GM12865 (cell line): Measurements from ENCODE around the gene ZNF519.

Source experiments
- DNase-seq: peaks from one replicate; pipeline ENCODE4 v3.0.0; 2010; ENCODE audit warnings: low read depth
- H3K4me3 ChIP-seq: 2 replicates; pipeline ENCODE4 v1.5.1; 2011; ENCODE audit warnings: mild to moderate bottlenecking, low read depth, low read length, control low read depth
- CTCF ChIP-seq: IDR thresholded peaks from 2 replicates; pipeline ENCODE4 v1.5.1; 2011; ENCODE audit warnings: low read length, control low read depth, low read depth, inconsistent platforms; ENCODE audit not compliant: insufficient read depth; ENCODE audit errors: missing control alignments

ZNF519 gene

DNA sequence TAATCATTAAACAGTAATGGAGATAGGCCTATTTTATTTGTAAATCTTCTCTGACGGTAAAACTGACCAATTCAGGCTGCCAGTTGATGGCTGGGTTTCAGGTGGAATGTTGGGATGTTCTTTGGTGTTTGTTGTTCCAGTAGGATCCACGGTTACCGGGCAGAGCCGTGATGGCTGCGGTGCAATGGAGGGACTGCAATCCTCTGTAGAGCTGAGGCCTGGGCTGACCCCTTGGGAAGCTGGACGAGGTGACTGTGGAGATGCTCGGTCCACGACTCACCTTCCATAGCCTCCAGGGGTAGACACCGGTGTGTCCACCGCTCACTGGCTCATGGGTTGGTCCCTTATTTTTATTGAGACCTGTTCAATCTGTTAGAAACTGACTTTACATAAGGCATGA is 42.5 kb downstream of the ZNF519 start:
- H3K4me3 ChIP-seq: no peak overlapping the region
- DNase-seq: no peak
- no peak for TF ChIP-seq CTCF

GRCh38 chr18:14089191-14089590 is 43.0 kb downstream of the ZNF519 start:
- DNase-seq: no peak
- H3K4me3 ChIP-seq: no peak overlapping the region
- no peak for TF ChIP-seq CTCF

- peak; percentile 61 for TF ChIP-seq CTCF
Measured at GRCh38 chr18:14086458-14087231, 45.6 kb downstream of the ZNF519 start.

DNA sequence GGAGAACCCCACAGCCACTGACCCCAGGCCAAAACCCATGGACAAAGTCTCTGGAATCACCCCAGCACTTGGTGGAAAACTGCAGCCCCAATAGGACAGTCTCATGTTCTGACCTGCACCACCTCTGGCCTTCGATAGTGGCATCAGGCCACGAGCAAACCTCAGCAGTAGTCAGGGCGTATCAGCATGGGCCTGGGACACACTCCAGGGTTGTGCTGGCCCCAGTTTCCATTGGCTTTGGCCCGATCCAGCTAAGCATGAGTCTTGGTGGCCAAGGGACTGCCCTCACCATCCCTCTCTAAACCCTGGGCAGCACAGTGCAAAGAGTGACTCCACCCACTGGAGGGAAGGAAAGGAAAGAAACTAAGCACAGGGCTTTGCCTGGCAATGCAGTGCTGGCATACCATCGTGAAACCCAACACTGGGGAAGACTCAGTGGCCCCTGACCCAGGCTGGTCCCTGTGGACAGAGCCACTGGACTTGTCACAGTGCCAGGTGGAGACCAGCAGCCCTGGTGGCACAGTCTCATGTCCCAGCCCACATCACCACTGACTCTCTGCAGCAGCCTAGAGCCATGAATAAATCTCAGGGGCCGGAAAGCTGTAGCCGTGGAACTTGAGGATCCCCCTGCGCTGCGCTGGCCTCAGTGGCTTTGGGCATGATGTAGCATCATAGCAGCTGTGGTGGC is 46.3 kb downstream of the ZNF519 start:
- DNase-seq: no peak
- no peak for TF ChIP-seq CTCF
- no peak overlapping the region for H3K4me3 ChIP-seq

More at GRCh38 chr18:14086458-14087231, 45.6 kb downstream of the ZNF519 start:
- peak; percentile 38 for DNase-seq
- no peak overlapping the region for H3K4me3 ChIP-seq

- no peak for TF ChIP-seq CTCF
Measured at GRCh38 chr18:14075196-14075595, 57.0 kb downstream of the ZNF519 start.

DNA sequence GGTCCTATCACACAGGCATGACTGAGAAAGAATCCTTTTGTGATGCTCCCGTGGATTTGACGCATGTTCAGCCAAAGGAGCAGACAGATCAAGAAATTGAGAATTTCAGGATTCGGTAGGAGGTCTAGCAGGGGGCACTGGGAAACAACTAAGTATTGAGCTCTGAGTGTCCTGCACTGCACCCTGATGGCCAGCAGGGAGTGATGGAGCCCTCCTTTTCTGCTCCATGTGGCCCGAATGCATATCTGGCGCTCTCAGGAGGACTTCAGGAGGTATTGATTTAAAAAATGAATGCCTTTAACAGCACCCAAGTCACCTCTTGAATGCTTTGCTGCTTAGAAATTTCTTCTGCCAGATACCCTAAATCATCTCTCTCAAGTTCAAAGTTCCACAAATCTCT is 58.0 kb downstream of the ZNF519 start:
- TF ChIP-seq CTCF: peak; percentile 38
- peak; percentile 31 for DNase-seq
- no peak overlapping the region for H3K4me3 ChIP-seq

More at GRCh38 chr18:14075196-14075595, 57.0 kb downstream of the ZNF519 start:
- DNase-seq: no peak
- no peak overlapping the region for H3K4me3 ChIP-seq

- no peak overlapping the region for H3K4me3 ChIP-seq
- no peak for DNase-seq
- TF ChIP-seq CTCF: no peak
Measured at GRCh38 chr18:14053661-14054060, 78.6 kb downstream of the ZNF519 start.
